Panc1 (cell line): ENCODE measurements around the gene SPOCK1. TPM values are rescaled to one million over a fixed set of nuclear protein-coding genes. Genes with fewer than 3 reads are reported as not detected.

Experiments used
- ATAC-seq: fragments of 200-7000 bp; cut with Tn5 transposase; 2 replicates; pipeline ENCODE4 v1.9.1; 2020; ENCODE audit warnings: mild to moderate bottlenecking, moderate library complexity
- BruUV-seq: library from RNA; stranded (reverse); fragments of 400-500 nt; replicated peaks from 2 replicates; lab custom pipeline; 2021; lab: Mats Ljungman, UMichigan
- CTCF ChIA-PET: fragments of 300-600 bp; sonication (Branson Sonifier 250); formaldehyde crosslinking; loops from one replicate; lab custom pipeline; 2022; ENCODE audit warnings: antibody characterized with exemption; lab: Charles Lee
- POLR2A ChIA-PET: fragments of 300-600 bp; sonication (Branson Sonifier 250); formaldehyde crosslinking; loops from one replicate; lab custom pipeline; 2022; ENCODE audit warnings: antibody characterized with exemption; lab: Charles Lee
- DNase-seq: peaks from one replicate; pipeline ENCODE4 v3.0.0-alpha.2; 2010; ENCODE audit warnings: low read depth, low spot score
- H3K27ac ChIP-seq: 2 replicates; pipeline ENCODE4 v1.5.1; 2011; ENCODE audit warnings: mild to moderate bottlenecking, low read length, inconsistent platforms
- H3K27me3 ChIP-seq: fragments of 200-500 bp; sonication (Bioruptor generic); 2 replicates; pipeline ENCODE4 v1.6.0; 2014; ENCODE audit warnings: low read length, inconsistent platforms; ENCODE audit not compliant: control insufficient read depth, insufficient read depth
- H3K36me3 ChIP-seq: fragments of 200-500 bp; sonication (Bioruptor generic); 2 replicates; pipeline ENCODE4 v1.5.1; 2014; ENCODE audit warnings: inconsistent platforms, mild to moderate bottlenecking, low read length, moderate library complexity; ENCODE audit not compliant: control insufficient read depth, insufficient read depth
- H3K4me1 ChIP-seq: 2 replicates; pipeline ENCODE4 v1.5.1; 2011; ENCODE audit warnings: inconsistent platforms, mild to moderate bottlenecking, low read length, moderate library complexity; ENCODE audit not compliant: control insufficient read depth, insufficient read depth
- H3K4me3 ChIP-seq, 2 experiments: 2 replicates each; pipeline ENCODE4 v1.5.1; 2011 to 2012; ENCODE audit warnings: low read depth in 2 of 2, low read length in 2 of 2, mild to moderate bottlenecking in 2 of 2, inconsistent platforms in 1 of 2, moderate library complexity in 1 of 2
- H3K9me3 ChIP-seq: fragments of 200-500 bp; sonication (Bioruptor generic); 2 replicates; pipeline ENCODE4 v1.5.1; 2014; ENCODE audit warnings: low read depth, mild to moderate bottlenecking, inconsistent platforms, low read length, moderate library complexity; ENCODE audit not compliant: control insufficient read depth, insufficient read depth
- POLR2AphosphoS5 ChIP-seq: IDR thresholded peaks from 2 replicates; pipeline ENCODE4 v1.6.1; 2012; ENCODE audit warnings: mild to moderate bottlenecking, low read depth, low read length, moderate library complexity
- SIN3A ChIP-seq: IDR thresholded peaks from 2 replicates; pipeline ENCODE4 v1.6.1; 2012; ENCODE audit warnings: low read depth, mild to moderate bottlenecking, low read length, moderate library complexity, borderline replicate concordance; ENCODE audit not compliant: insufficient read depth
- TCF7L2 ChIP-seq: IDR thresholded peaks from 2 replicates; pipeline ENCODE4 v1.6.1; 2011; ENCODE audit warnings: mild to moderate bottlenecking, low read depth, low read length, inconsistent platforms
- in situ Hi-C: cut with HindIII; loops from 2 replicates; pipeline ENCODE4 v1.10.0; 2016; ENCODE audit warnings: low sequenced_read_pairs, low pct_unique_long_range_greater_than_20kb
- intact Hi-C: fragments of 100-400 bp; cut with micrococcal nuclease; formaldehyde crosslinking; loops from one replicate; pipeline ENCODE4 v1.10.0; 2022; ENCODE audit not compliant: unreplicated experiment
- total RNA-seq: library from RNA; stranded (reverse); gene quantifications from one replicate; pipeline ENCODE4 v1.2.1, GENCODE V29; 2021; ENCODE audit not compliant: unreplicated experiment
- TF ChIP-seq, protein P1 (sequence below), 2 experiments: IDR thresholded peaks; 2 replicates each; pipeline ENCODE4 v1.6.1; 2011 to 2012; ENCODE audit warnings: low read depth in 2 of 2, control low read depth in 1 of 2, low read length in 1 of 2, mild to moderate bottlenecking in 1 of 2, moderate library complexity in 1 of 2; ENCODE audit not compliant: insufficient read depth in 1 of 2
- TF ChIP-seq, protein P2 (sequence below): fragments of 450-650 bp; IDR thresholded peaks from 2 replicates; pipeline ENCODE4 v1.5.1; 2017; ENCODE audit warnings: mild to moderate bottlenecking

The SPOCK1 gene
- total RNA-seq, 1 experiment from 2014 or later: 15.6 TPM

DNA sequence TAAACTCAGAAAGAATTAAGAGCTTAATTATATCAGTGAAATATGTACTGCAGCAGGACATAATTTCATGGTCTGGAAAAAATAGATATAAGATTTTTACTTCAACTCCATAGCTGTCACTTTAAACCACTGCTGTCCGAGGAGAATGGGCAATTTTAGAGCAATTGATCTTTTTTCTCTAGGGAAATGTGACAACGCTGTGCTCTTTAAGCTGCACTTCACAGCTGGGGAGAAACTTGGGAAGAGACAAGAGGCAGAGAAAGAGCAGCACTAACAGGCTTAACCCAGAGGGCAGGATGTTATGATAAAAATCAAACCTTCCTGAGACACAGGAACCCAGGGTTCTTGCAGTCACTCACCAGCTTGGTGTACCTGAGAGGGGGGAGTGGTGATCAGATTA lies 92.0 kb downstream of the SPOCK1 start:
- in situ Hi-C loops: no loop called here
- CTCF ChIA-PET: no interaction called here

DNA sequence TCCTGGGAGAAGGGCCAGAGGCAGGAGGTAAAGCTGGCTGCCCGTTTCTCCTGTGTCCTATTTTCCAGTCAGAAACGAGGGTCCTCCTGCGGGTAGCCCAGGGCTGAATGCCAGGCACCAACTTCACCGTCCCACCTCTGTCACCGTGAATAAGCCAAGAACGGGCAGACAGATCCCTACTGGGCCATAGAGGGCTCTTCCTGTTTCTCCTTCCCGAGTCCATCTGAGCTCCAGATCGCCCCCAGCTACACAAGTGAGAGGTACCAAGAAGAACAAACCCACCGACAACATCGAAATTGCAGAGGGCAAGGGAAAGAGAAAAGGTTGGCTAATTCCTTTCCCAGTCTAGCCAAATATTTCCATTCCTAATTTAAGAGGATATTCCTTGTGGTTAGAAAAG lies 93.7 kb downstream of the SPOCK1 start:
- no peak overlapping the region for H3K4me3 ChIP-seq
- in situ Hi-C loops: no loop called here
- ChIA-PET POLR2A (no interaction called here), CTCF (no interaction called here)
- H3K27ac ChIP-seq: no peak overlapping the region
- TF ChIP-seq, protein P1, sequence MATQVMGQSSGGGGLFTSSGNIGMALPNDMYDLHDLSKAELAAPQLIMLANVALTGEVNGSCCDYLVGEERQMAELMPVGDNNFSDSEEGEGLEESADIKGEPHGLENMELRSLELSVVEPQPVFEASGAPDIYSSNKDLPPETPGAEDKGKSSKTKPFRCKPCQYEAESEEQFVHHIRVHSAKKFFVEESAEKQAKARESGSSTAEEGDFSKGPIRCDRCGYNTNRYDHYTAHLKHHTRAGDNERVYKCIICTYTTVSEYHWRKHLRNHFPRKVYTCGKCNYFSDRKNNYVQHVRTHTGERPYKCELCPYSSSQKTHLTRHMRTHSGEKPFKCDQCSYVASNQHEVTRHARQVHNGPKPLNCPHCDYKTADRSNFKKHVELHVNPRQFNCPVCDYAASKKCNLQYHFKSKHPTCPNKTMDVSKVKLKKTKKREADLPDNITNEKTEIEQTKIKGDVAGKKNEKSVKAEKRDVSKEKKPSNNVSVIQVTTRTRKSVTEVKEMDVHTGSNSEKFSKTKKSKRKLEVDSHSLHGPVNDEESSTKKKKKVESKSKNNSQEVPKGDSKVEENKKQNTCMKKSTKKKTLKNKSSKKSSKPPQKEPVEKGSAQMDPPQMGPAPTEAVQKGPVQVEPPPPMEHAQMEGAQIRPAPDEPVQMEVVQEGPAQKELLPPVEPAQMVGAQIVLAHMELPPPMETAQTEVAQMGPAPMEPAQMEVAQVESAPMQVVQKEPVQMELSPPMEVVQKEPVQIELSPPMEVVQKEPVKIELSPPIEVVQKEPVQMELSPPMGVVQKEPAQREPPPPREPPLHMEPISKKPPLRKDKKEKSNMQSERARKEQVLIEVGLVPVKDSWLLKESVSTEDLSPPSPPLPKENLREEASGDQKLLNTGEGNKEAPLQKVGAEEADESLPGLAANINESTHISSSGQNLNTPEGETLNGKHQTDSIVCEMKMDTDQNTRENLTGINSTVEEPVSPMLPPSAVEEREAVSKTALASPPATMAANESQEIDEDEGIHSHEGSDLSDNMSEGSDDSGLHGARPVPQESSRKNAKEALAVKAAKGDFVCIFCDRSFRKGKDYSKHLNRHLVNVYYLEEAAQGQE (IDR thresholded peaks at IDR 0.05; ENCODE audit: insufficient read depth in 1 of 2, low read depth in 2 of 2, low read length in 1 of 2): no peak
- TF ChIP-seq TCF7L2: no peak
- TF ChIP-seq POLR2AphosphoS5: no peak
- TF ChIP-seq SIN3A: no peak
- TF ChIP-seq, protein P2, sequence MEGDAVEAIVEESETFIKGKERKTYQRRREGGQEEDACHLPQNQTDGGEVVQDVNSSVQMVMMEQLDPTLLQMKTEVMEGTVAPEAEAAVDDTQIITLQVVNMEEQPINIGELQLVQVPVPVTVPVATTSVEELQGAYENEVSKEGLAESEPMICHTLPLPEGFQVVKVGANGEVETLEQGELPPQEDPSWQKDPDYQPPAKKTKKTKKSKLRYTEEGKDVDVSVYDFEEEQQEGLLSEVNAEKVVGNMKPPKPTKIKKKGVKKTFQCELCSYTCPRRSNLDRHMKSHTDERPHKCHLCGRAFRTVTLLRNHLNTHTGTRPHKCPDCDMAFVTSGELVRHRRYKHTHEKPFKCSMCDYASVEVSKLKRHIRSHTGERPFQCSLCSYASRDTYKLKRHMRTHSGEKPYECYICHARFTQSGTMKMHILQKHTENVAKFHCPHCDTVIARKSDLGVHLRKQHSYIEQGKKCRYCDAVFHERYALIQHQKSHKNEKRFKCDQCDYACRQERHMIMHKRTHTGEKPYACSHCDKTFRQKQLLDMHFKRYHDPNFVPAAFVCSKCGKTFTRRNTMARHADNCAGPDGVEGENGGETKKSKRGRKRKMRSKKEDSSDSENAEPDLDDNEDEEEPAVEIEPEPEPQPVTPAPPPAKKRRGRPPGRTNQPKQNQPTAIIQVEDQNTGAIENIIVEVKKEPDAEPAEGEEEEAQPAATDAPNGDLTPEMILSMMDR: no peak
- no peaks in the 10 kb centered on the region for H3K9me3 ChIP-seq
- DNase-seq (no peak), ATAC-seq (no peak)
- no peaks in the 10 kb centered on the region for H3K36me3 ChIP-seq
- no peaks in the 10 kb centered on the region for H3K4me1 ChIP-seq
- intact Hi-C loops: no loop called here
- BruUV-seq: no TSS peak
- no peaks in the 10 kb centered on the region; the same call in 1 of the 2 replicates for H3K27me3 ChIP-seq

More for the DNA sequence above, 92.0 kb downstream of the SPOCK1 start:
- TF ChIP-seq POLR2AphosphoS5: no peak
- no peak for TF ChIP-seq SIN3A
- TF ChIP-seq, protein P1 (IDR thresholded peaks at IDR 0.05; ENCODE audit: insufficient read depth in 1 of 2, low read depth in 2 of 2, low read length in 1 of 2): no peak
- Histone ChIP-seq H3K9me3 (no peaks in the 10 kb centered on the region), H3K27ac (no peak overlapping the region), H3K27me3 (no peaks in the 10 kb centered on the region; the same call in 1 of the 2 replicates), H3K4me3 (no peak overlapping the region), H3K4me1 (no peaks in the 10 kb centered on the region), H3K36me3 (no peaks in the 10 kb centered on the region)
- DNase-seq (no peak), ATAC-seq (no peak)
- BruUV-seq: no TSS peak
- POLR2A ChIA-PET: no interaction called here
- intact Hi-C loops: no loop called here
